HG03095 (cell line): Measurements from ENCODE around the gene RNPEPL1.
A peak's percentile ranks its signal among the peaks of the same experiment; 100 is the strongest.

Source experiments
- ATAC-seq: cut with Tn5 transposase; IDR thresholded peaks from one replicate; pipeline ENCODE4 v1.9.1; 2021; ENCODE audit warnings: moderate library complexity; ENCODE audit not compliant: unreplicated experiment

Gene RNPEPL1

GRCh38 chr2:240563951-240564560 lies 4.2 kb upstream of the RNPEPL1 start:
- no peak for ATAC-seq

GRCh38 chr2:240564561-240565332 lies 3.5 kb upstream of the RNPEPL1 start:
- no peak for ATAC-seq

- ATAC-seq: peak; percentile 23
Observed at GRCh38 chr2:240565333-240566202, 2.7 kb upstream of the RNPEPL1 start.

- peak; percentile 40 for ATAC-seq
Observed at GRCh38 chr2:240566203-240567136, 1.8 kb upstream of the RNPEPL1 start.

- ATAC-seq: no peak
Observed at GRCh38 chr2:240567137-240567871, 980 bp upstream of the RNPEPL1 start.

GRCh38 chr2:240568678-240569522 lies 616 bp downstream of the RNPEPL1 start:
- peak; percentile 6 for ATAC-seq

GRCh38 chr2:240569523-240569997 lies 1.3 kb downstream of the RNPEPL1 start:
- no peak for ATAC-seq

GRCh38 chr2:240569998-240570530 lies 1.8 kb downstream of the RNPEPL1 start:
- ATAC-seq: no peak

GRCh38 chr2:240570531-240571313 lies 2.4 kb downstream of the RNPEPL1 start:
- no peak for ATAC-seq

- ATAC-seq: no peak
Observed at GRCh38 chr2:240571314-240571973, 3.2 kb downstream of the RNPEPL1 start.

- no peak for ATAC-seq
Observed at GRCh38 chr2:240572141-240573031, 4.1 kb downstream of the RNPEPL1 start.

GRCh38 chr2:240573071-240573515 lies 4.8 kb downstream of the RNPEPL1 start:
- ATAC-seq: no peak

GRCh38 chr2:240573516-240574385 lies 5.5 kb downstream of the RNPEPL1 start:
- no peak for ATAC-seq

GRCh38 chr2:240574386-240575100 lies 6.3 kb downstream of the RNPEPL1 start:
- ATAC-seq: no peak
